Breast epithelium (tissue), 4 donors: ENCODE measurements around the gene ANXA2R. TPM values are rescaled to one million over a fixed set of nuclear protein-coding genes. Genes with fewer than 3 reads are reported as not detected.

Experiments used
- DNase-seq, 2 donors: peaks; one replicate each; pipeline ENCODE4 v3.0.0-alpha.2; 2019; ENCODE audit warnings: low spot score in 2 of 2
- H3K27ac ChIP-seq, 2 donors: fragments of 200-600 bp; sonication (generic) in 1 of 2; one replicate each; pipeline ENCODE4 v1.5.1; 2016 to 2019; ENCODE audit warnings: mild to moderate bottlenecking in 1 of 2
- H3K27me3 ChIP-seq, 2 donors: fragments of 200-600 bp; sonication (generic) in 1 of 2; one replicate each; pipeline versions ENCODE4 v1.5.1 to v1.6.0; 2017 to 2019; ENCODE audit warnings: control low read depth in 1 of 2, mild to moderate bottlenecking in 1 of 2
- H3K36me3 ChIP-seq: fragments of 200-600 bp; one replicate; pipeline ENCODE4 v1.5.1; 2019
- H3K4me1 ChIP-seq, 2 donors: fragments of 200-600 bp; sonication (generic); one replicate each; pipeline ENCODE4 v1.5.1; 2016 to 2019; ENCODE audit warnings: control low read depth in 1 of 2
- H3K4me3 ChIP-seq, 3 donors: fragments of 200-600 bp; sonication (generic); 1 replicate in 2 of 3; 2 replicates in 1 of 3; pipeline ENCODE4 v1.5.1; 2016 to 2019; ENCODE audit warnings: mild to moderate bottlenecking in 3 of 3, moderate library complexity in 2 of 3
- H3K9me3 ChIP-seq, 2 donors: fragments of 200-600 bp; sonication (generic) in 1 of 2; one replicate each; pipeline ENCODE4 v1.5.1; 2016 to 2019; ENCODE audit warnings: control low read depth in 1 of 2
- CTCF ChIP-seq, 3 donors: fragments of 450-650 bp; IDR thresholded peaks; one replicate each; pipeline ENCODE4 v1.5.1; 2016 to 2017; ENCODE audit warnings: antibody characterized with exemption in 3 of 3, mild to moderate bottlenecking in 3 of 3, moderate library complexity in 3 of 3
- POLR2A ChIP-seq: fragments of 450-650 bp; IDR thresholded peaks from one replicate; pipeline ENCODE4 v1.6.1; 2016; ENCODE audit warnings: antibody characterized with exemption, mild to moderate bottlenecking, moderate library complexity
- POLR2AphosphoS5 ChIP-seq, 3 donors: sonication (generic); formaldehyde crosslinking; IDR thresholded peaks; one replicate each; pipeline ENCODE4 v1.6.1; 2017; ENCODE audit warnings: antibody characterized with exemption in 3 of 3
- intact Hi-C: fragments of 100-400 bp; cut with DNase I; formaldehyde crosslinking; loops from one replicate; pipeline ENCODE4 v1.15.1; 2023; ENCODE audit warnings: low total_unique reads
- total RNA-seq, 3 donors: library from RNA; depleted of rRNA; stranded (reverse); fragments of >200 nt; gene quantifications; one replicate each; pipeline ENCODE4 v1.1.0, GENCODE V29; 2016

Gene ANXA2R
- total RNA-seq, 3 donors from 2014 or later: 3.2 to 5.4 (median 4.6) TPM

GRCh38 chr5:43020399-43020746 is 19.7 kb downstream of the ANXA2R start:
- Histone ChIP-seq H3K4me3 (peak overlapping the region; percentile 49 to 66 (median 56)), H3K27me3 (peaks cover 0 to 16% of the 10 kb centered on the region in 2 donors), H3K4me1 (no peaks in the 10 kb centered on the region), H3K9me3 (no peaks in the 10 kb centered on the region), H3K27ac (peak overlapping the region; percentile 86 to 89), H3K36me3 (no peaks in the 10 kb centered on the region)
- intact Hi-C loops: no loop called here
- no peak for DNase-seq
- no peak for TF ChIP-seq POLR2AphosphoS5 (IDR thresholded peaks at IDR 0.05)
- no peak for TF ChIP-seq POLR2A

GRCh38 chr5:43019614-43020398 is 20.3 kb downstream of the ANXA2R start:
- Histone ChIP-seq H3K27ac (peak overlapping the region; percentile 86 to 89), H3K36me3 (no peaks in the 10 kb centered on the region), H3K9me3 (no peaks in the 10 kb centered on the region), H3K4me1 (no peaks in the 10 kb centered on the region), H3K27me3 (peaks cover 0 to 16% of the 10 kb centered on the region in 2 donors), H3K4me3 (peak overlapping the region; percentile 49 to 66 (median 56))
- intact Hi-C loops: no loop called here
- TF ChIP-seq POLR2A (no peak), POLR2AphosphoS5 (IDR thresholded peaks at IDR 0.05) (peak in 2 of 3 donors; percentile 38 to 50), CTCF (IDR thresholded peaks at IDR 0.05) (peak in 1 of 3 donors; percentile 53)
- peak in 1 of 2 donors; percentile 55 for DNase-seq

- TF ChIP-seq POLR2A (no peak), CTCF (IDR thresholded peaks at IDR 0.05) (no peak), POLR2AphosphoS5 (IDR thresholded peaks at IDR 0.05) (no peak)
- intact Hi-C loops: no loop called here
- no peaks in the 10 kb centered on the region for H3K36me3 ChIP-seq
- peak overlapping the region in 1 of 2 donors; percentile 89 for H3K27ac ChIP-seq
- H3K9me3 ChIP-seq: no peaks in the 10 kb centered on the region
- DNase-seq: no peak
- peak overlapping the region; percentile 49 to 66 (median 56) for H3K4me3 ChIP-seq
- H3K4me1 ChIP-seq: no peaks in the 10 kb centered on the region
- peaks cover 0 to 16% of the 10 kb centered on the region in 2 donors for H3K27me3 ChIP-seq
Observed at GRCh38 chr5:43019291-43019613, 20.9 kb downstream of the ANXA2R start.

GRCh38 chr5:43017428-43017815 is 22.7 kb downstream of the ANXA2R start:
- no peak for DNase-seq
- Histone ChIP-seq H3K27me3 (peaks cover 0 to 16% of the 10 kb centered on the region in 2 donors), H3K27ac (peak overlapping the region; percentile 89 to 95), H3K4me3 (peak overlapping the region; percentile 49 to 66 (median 56)), H3K9me3 (no peaks in the 10 kb centered on the region), H3K36me3 (no peaks in the 10 kb centered on the region), H3K4me1 (no peaks in the 10 kb centered on the region)
- intact Hi-C loops: no loop called here
- TF ChIP-seq POLR2A (no peak), POLR2AphosphoS5 (IDR thresholded peaks at IDR 0.05) (no peak), CTCF (IDR thresholded peaks at IDR 0.05) (no peak)

- intact Hi-C loops: no loop called here
- Histone ChIP-seq H3K27ac (peak overlapping the region in 1 of 2 donors; percentile 8), H3K4me3 (no peak overlapping the region), H3K27me3 (peaks cover 0 to 16% of the 10 kb centered on the region in 2 donors), H3K9me3 (no peaks in the 10 kb centered on the region), H3K4me1 (no peaks in the 10 kb centered on the region), H3K36me3 (no peaks in the 10 kb centered on the region)
- no peak for DNase-seq
- TF ChIP-seq POLR2A (no peak), POLR2AphosphoS5 (IDR thresholded peaks at IDR 0.05) (no peak), CTCF (IDR thresholded peaks at IDR 0.05) (no peak)
Observed at GRCh38 chr5:43016217-43016779, 23.8 kb downstream of the ANXA2R start.
